Keratinocyte (primary cell): ENCODE measurements around the gene TTC33. TPM values are rescaled to one million over a fixed set of nuclear protein-coding genes. Genes with fewer than 3 reads are reported as not detected.
"Not testable (repeated sequence)": the region's sequence is repeated elsewhere in the genome, so short reads cannot be mapped to it uniquely, and the experiment has no call there.

Source experiments
- DNase-seq: peaks from one replicate; pipeline ENCODE4 v3.0.0-alpha.2; 2011; ENCODE audit warnings: low read depth, missing footprints, low spot score
- FAIRE-seq: peaks from 2 replicates; lab custom pipeline; 2011; peaks lifted over from hg19 to GRCh38; lab: Jason Lieb, UNC
- H2AFZ ChIP-seq: 2 replicates; pipeline ENCODE4 v1.6.0; 2012; ENCODE audit warnings: low read length, control low read depth, inconsistent platforms; ENCODE audit not compliant: control insufficient read depth
- H3K27ac ChIP-seq: 2 replicates; pipeline ENCODE4 v1.5.1; 2011; ENCODE audit warnings: low read length; ENCODE audit not compliant: control insufficient read depth, insufficient read depth
- H3K27me3 ChIP-seq: 3 replicates; pipeline ENCODE4 v1.6.0; 2011; ENCODE audit warnings: low read length; ENCODE audit not compliant: control insufficient read depth, insufficient read depth; ENCODE audit errors: extremely low read depth
- H3K36me3 ChIP-seq, 2 experiments: 2 replicates in 1 of 2; 3 replicates in 1 of 2; pipeline ENCODE4 v1.5.1; 2011; ENCODE audit warnings: low read length in 2 of 2, mild to moderate bottlenecking in 1 of 2; ENCODE audit not compliant: control insufficient read depth in 2 of 2, insufficient read depth in 2 of 2; ENCODE audit errors: extremely low read depth in 1 of 2
- H3K4me1 ChIP-seq: 3 replicates; pipeline ENCODE4 v1.5.1; 2011; ENCODE audit warnings: low read length; ENCODE audit not compliant: control insufficient read depth, insufficient read depth; ENCODE audit errors: extremely low read depth
- H3K4me2 ChIP-seq: 3 replicates; pipeline ENCODE4 v1.6.0; 2011; ENCODE audit warnings: low read depth, low read length; ENCODE audit not compliant: control insufficient read depth, insufficient read depth; ENCODE audit errors: extremely low read depth
- H3K4me3 ChIP-seq, 3 experiments: fragments of 200-600 bp in 1 of 3; sonication (generic) in 1 of 3; 2 replicates in 2 of 3; 3 replicates in 1 of 3; pipeline ENCODE4 v1.5.1; 2011 to 2016; ENCODE audit warnings: low read length in 3 of 3, mild to moderate bottlenecking in 3 of 3, control low read depth in 2 of 3, inconsistent platforms in 1 of 3, low read depth in 1 of 3, mixed read lengths in 1 of 3, mixed run types in 1 of 3, moderate library complexity in 1 of 3; ENCODE audit not compliant: control insufficient read depth in 2 of 3, insufficient read depth in 2 of 3; ENCODE audit errors: extremely low read depth in 1 of 3
- H3K79me2 ChIP-seq: 2 replicates; pipeline ENCODE4 v1.6.0; 2012; ENCODE audit warnings: low read length; ENCODE audit not compliant: control insufficient read depth, insufficient read depth
- H3K9ac ChIP-seq: 3 replicates; pipeline ENCODE4 v1.6.0; 2011; ENCODE audit warnings: low read length; ENCODE audit not compliant: control insufficient read depth, insufficient read depth; ENCODE audit errors: extremely low read depth
- H3K9me1 ChIP-seq: 3 replicates; pipeline ENCODE4 v1.6.0; 2011; ENCODE audit warnings: low read length; ENCODE audit not compliant: control insufficient read depth, insufficient read depth; ENCODE audit errors: extremely low read depth
- H3K9me3 ChIP-seq: 2 replicates; pipeline ENCODE4 v1.5.1; 2012; ENCODE audit warnings: low read depth, low read length; ENCODE audit not compliant: control insufficient read depth
- H4K20me1 ChIP-seq: 3 replicates; pipeline ENCODE4 v1.6.0; 2011; ENCODE audit warnings: low read length; ENCODE audit not compliant: control insufficient read depth, insufficient read depth; ENCODE audit errors: extremely low read depth
- CTCF ChIP-seq, 3 experiments: IDR thresholded peaks in 1 of 3; conservative IDR thresholded peaks in 1 of 3; optimal IDR thresholded peaks in 1 of 3; 2 replicates in 2 of 3; 3 replicates in 1 of 3; pipeline versions ENCODE3 to v1.5.1; 2011; ENCODE audit warnings: low read length in 3 of 3, mild to moderate bottlenecking in 3 of 3, moderate library complexity in 2 of 3, control low read depth in 1 of 3, inconsistent platforms in 1 of 3; ENCODE audit not compliant: insufficient read depth in 2 of 3; ENCODE audit errors: extremely low read depth in 1 of 3
- EZH2 ChIP-seq: IDR thresholded peaks from one replicate; pipeline ENCODE4 v1.6.1; 2012; ENCODE audit warnings: inconsistent platforms, mild to moderate bottlenecking, low read length, moderate library complexity
- dilution Hi-C: fragments of 300-500 bp; cut with MboI; formaldehyde crosslinking; loops from one replicate; pipeline ENCODE4 v1.7.0; 2020; ENCODE audit warnings: low sequenced_read_pairs; ENCODE audit not compliant: extremely low pct_ligation_motif_present
- polyA plus RNA-seq, 5 experiments: library from polyadenylated mRNA; depleted of rRNA in 3 of 5; stranded (reverse) in 3 of 5; stranded (forward) in 1 of 5; unstranded in 1 of 5; fragments of >200 nt; gene quantifications; 1 replicate in 1 of 5; 2 replicates in 3 of 5; 3 replicates in 1 of 5; pipeline versions ENCODE4 v1.2.1 to v1.2.3, GENCODE V29; 2011 to 2012; ENCODE audit warnings: missing spikeins in 2 of 5, low read depth in 1 of 5, low replicate concordance in 1 of 5

TTC33 gene
- polyA plus RNA-seq, 1 donor (not counting 4 experiments of a cell fraction or from before 2014, with no cell fraction given), result 7.1 TPM

GRCh38 chr5:40716000-40716399 lies 39.8 kb downstream of the TTC33 start:
- Histone ChIP-seq H3K4me2 (no peak overlapping the region), H4K20me1 (no peaks in the 10 kb centered on the region), H2AFZ (no peak overlapping the region), H3K9me3 (no peaks in the 10 kb centered on the region), H3K27ac (no peak overlapping the region), H3K79me2 (no peaks in the 10 kb centered on the region), H3K4me3 (no peak overlapping the region), H3K9me1 (no peaks in the 10 kb centered on the region), H3K36me3 (no peaks in the 10 kb centered on the region), H3K4me1 (peaks cover 2% of the 10 kb centered on the region), H3K27me3 (no peaks in the 10 kb centered on the region), H3K9ac (no peak overlapping the region)
- TF ChIP-seq EZH2, result no peak
- peak in 1 of 3 experiments; percentile 46 for TF ChIP-seq CTCF (optimal IDR thresholded peaks at IDR 0.05 in 1 of 3, IDR thresholded peaks at IDR 0.05 in 1 of 3, conservative IDR thresholded peaks at IDR 0.05 in 1 of 3; ENCODE audit: extremely low read depth in 1 of 3, insufficient read depth in 2 of 3, low read length in 3 of 3)
- dilution Hi-C loops, result no loop called here
- DNase-seq, result no peak
- FAIRE-seq, result peak; percentile 76

GRCh38 chr5:40714001-40714400 lies 41.8 kb downstream of the TTC33 start:
- Histone ChIP-seq H3K27ac (no peak overlapping the region), H2AFZ (no peak overlapping the region), H3K36me3 (no peaks in the 10 kb centered on the region), H3K9me1 (no peaks in the 10 kb centered on the region), H3K27me3 (no peaks in the 10 kb centered on the region), H3K4me2 (no peak overlapping the region), H3K9me3 (no peaks in the 10 kb centered on the region), H3K79me2 (no peaks in the 10 kb centered on the region), H4K20me1 (no peaks in the 10 kb centered on the region), H3K4me1 (peaks cover 2% of the 10 kb centered on the region), H3K4me3 (no peak overlapping the region), H3K9ac (no peak overlapping the region)
- TF ChIP-seq CTCF (optimal IDR thresholded peaks at IDR 0.05 in 1 of 3, IDR thresholded peaks at IDR 0.05 in 1 of 3, conservative IDR thresholded peaks at IDR 0.05 in 1 of 3; ENCODE audit: extremely low read depth in 1 of 3, insufficient read depth in 2 of 3, low read length in 3 of 3), result no peak
- TF ChIP-seq EZH2, result no peak
- no peak for FAIRE-seq
- dilution Hi-C loops, result no loop called here
- no peak for DNase-seq

GRCh38 chr5:40710575-40710974 lies 45.2 kb downstream of the TTC33 start:
- H2AFZ ChIP-seq, H3K79me2 ChIP-seq, FAIRE-seq, H4K20me1 ChIP-seq, DNase-seq, H3K9me1 ChIP-seq, H3K27ac ChIP-seq, H3K4me1 ChIP-seq, H3K4me3 ChIP-seq, H3K9me3 ChIP-seq, H3K4me2 ChIP-seq, dilution Hi-C loops, H3K36me3 ChIP-seq, H3K27me3 ChIP-seq, H3K9ac ChIP-seq: not testable (repeated sequence)

GRCh38 chr5:40705484-40705883 lies 50.3 kb downstream of the TTC33 start:
- H3K79me2 ChIP-seq, H4K20me1 ChIP-seq, H3K9me1 ChIP-seq, FAIRE-seq, H3K9ac ChIP-seq, H3K9me3 ChIP-seq, H3K27ac ChIP-seq, H3K27me3 ChIP-seq, DNase-seq, H3K36me3 ChIP-seq, H3K4me3 ChIP-seq, H3K4me2 ChIP-seq, dilution Hi-C loops, H2AFZ ChIP-seq, H3K4me1 ChIP-seq: not testable (repeated sequence)
